Measurements from ENCODE around the gene STMN3.

Gene STMN3

GRCh38 chr20:63599396-63600050 lies 53.7 kb downstream of the STMN3 start:
- H2BK120ac ChIP-seq (ENCODE audit: insufficient read depth, low read length, poor library complexity): no peak overlapping the region

DNA sequence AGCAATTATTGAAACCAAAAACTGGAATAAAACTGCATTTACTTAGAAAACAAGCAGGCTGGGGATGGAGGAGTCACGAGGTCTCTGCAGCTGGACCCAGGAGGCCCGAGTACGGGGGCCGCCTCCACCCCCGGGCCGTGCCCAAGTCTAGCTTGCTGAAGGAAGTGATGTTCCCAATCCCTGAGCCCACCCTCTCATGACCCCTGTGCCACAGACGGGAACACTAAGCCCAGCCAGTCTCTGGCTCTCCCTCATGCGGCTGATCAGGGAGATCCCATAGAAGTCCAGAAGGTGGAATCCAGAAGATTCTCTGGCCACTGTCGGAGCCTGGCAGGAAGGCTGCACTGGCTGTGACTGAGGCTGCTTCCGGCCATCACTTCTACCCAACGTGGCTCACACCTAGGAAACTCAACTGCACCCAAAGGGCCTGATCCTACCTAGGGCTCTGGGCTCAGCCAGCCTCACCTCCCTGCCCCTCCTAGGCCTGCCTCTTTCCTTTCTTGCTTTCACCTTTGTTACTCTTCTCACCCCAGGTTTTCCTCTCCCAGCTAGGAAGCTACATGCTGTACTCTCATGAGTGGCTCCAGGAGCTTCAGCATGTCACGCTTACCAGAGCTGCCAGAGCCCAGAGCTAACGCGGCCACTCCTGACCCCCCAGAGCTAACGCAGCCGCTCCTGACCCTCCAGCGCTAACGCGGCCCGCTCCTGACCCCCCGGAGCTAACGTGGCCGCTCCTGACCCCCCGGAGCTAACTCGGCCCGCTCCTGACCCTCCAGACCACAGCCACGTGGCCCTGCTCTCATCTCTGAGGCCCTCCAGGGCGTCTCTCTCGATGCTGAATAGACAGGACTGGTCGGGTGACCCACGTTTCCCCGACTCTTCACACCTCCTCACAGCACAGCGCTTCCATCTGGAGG lies 54.5 kb downstream of the STMN3 start:
- no peak overlapping the region for H3K23ac ChIP-seq (ENCODE audit: low read length)
- H3K4me2 ChIP-seq (ENCODE audit: low read length): no peak overlapping the region
- H2BK5ac ChIP-seq (ENCODE audit: low read depth, low read length, poor library complexity): no peak overlapping the region
- no peaks in the 10 kb centered on the region for H3K79me1 ChIP-seq (ENCODE audit: low read length)
- H3K9ac ChIP-seq (ENCODE audit: low read length): no peak overlapping the region
- H4K91ac ChIP-seq (ENCODE audit: low read depth, low read length): no peak overlapping the region
- no peaks in the 10 kb centered on the region for H3K4me1 ChIP-seq (ENCODE audit: control insufficient read depth in 1 of 2, insufficient read depth in 2 of 2, low read length in 2 of 2)
- no peak overlapping the region for H2AFZ ChIP-seq (ENCODE audit: insufficient read depth, low read length, poor library complexity)
- H3K79me2 ChIP-seq (ENCODE audit: control insufficient read depth, insufficient read depth, low read length, poor library complexity): no peaks in the 10 kb centered on the region
- H3K9me3 ChIP-seq (ENCODE audit: insufficient read depth, low read depth, low read length): peaks cover 3% of the 10 kb centered on the region
- no CpG with 5 or more reads among the region's 33 CpGs for WGBS (ENCODE audit: extremely low coverage, insufficient coverage, insufficient read length)
- H4K12ac ChIP-seq (ENCODE audit: low read depth, low read length): no peak overlapping the region
- no peak overlapping the region for H3K18ac ChIP-seq (ENCODE audit: low read length)
- H3K14ac ChIP-seq (ENCODE audit: low read length): no peak overlapping the region
- H2AK5ac ChIP-seq (ENCODE audit: low read length): no peak overlapping the region
- no peak overlapping the region for H3K4me3 ChIP-seq (ENCODE audit: low read depth, low read length)
- no peak overlapping the region for H2BK120ac ChIP-seq (ENCODE audit: insufficient read depth, low read length, poor library complexity)
- peaks cover 41 to 58% of the 10 kb centered on the region in 2 experiments for H3K36me3 ChIP-seq (ENCODE audit: control insufficient read depth in 1 of 2, insufficient read depth in 2 of 2, low read length in 2 of 2)
- H3K27ac ChIP-seq (ENCODE audit: low read depth, low read length): no peak overlapping the region
- no peak for DNase-seq
- H3K27me3 ChIP-seq (ENCODE audit: insufficient read depth, low read length): no peaks in the 10 kb centered on the region
- H2BK12ac ChIP-seq (ENCODE audit: low read length): no peak overlapping the region
- no peak overlapping the region for H4K8ac ChIP-seq (ENCODE audit: low read depth, low read length)
- H3K4ac ChIP-seq (ENCODE audit: low read depth, low read length): no peak overlapping the region

More at GRCh38 chr20:63599396-63600050, 53.7 kb downstream of the STMN3 start:
- H3K36me3 ChIP-seq (ENCODE audit: control insufficient read depth in 1 of 2, insufficient read depth in 2 of 2, low read length in 2 of 2): peaks cover 41 to 58% of the 10 kb centered on the region in 2 experiments
- no peak overlapping the region for H2AFZ ChIP-seq (ENCODE audit: insufficient read depth, low read length, poor library complexity)
- no peak overlapping the region for H2AK5ac ChIP-seq (ENCODE audit: low read length)
- no peak overlapping the region for H3K4me2 ChIP-seq (ENCODE audit: low read length)
- H3K4me1 ChIP-seq (ENCODE audit: control insufficient read depth in 1 of 2, insufficient read depth in 2 of 2, low read length in 2 of 2): no peaks in the 10 kb centered on the region
- peaks cover 3% of the 10 kb centered on the region for H3K9me3 ChIP-seq (ENCODE audit: insufficient read depth, low read depth, low read length)
- no peaks in the 10 kb centered on the region for H3K27me3 ChIP-seq (ENCODE audit: insufficient read depth, low read length)
- H4K91ac ChIP-seq (ENCODE audit: low read depth, low read length): no peak overlapping the region
- no peak overlapping the region for H3K23ac ChIP-seq (ENCODE audit: low read length)
- H3K79me1 ChIP-seq (ENCODE audit: low read length): no peaks in the 10 kb centered on the region
- no peak overlapping the region for H2BK5ac ChIP-seq (ENCODE audit: low read depth, low read length, poor library complexity)
- no peaks in the 10 kb centered on the region for H3K79me2 ChIP-seq (ENCODE audit: control insufficient read depth, insufficient read depth, low read length, poor library complexity)
- H3K14ac ChIP-seq (ENCODE audit: low read length): no peak overlapping the region
- H3K4ac ChIP-seq (ENCODE audit: low read depth, low read length): no peak overlapping the region
- no peak overlapping the region for H4K8ac ChIP-seq (ENCODE audit: low read depth, low read length)
- H3K27ac ChIP-seq (ENCODE audit: low read depth, low read length): no peak overlapping the region
- no peak overlapping the region for H3K4me3 ChIP-seq (ENCODE audit: low read depth, low read length)
- no CpG with 5 or more reads among the region's 27 CpGs for WGBS (ENCODE audit: extremely low coverage, insufficient coverage, insufficient read length)
- no peak overlapping the region for H3K18ac ChIP-seq (ENCODE audit: low read length)
- peak; percentile 24 to 66 for DNase-seq
- no peak overlapping the region for H3K9ac ChIP-seq (ENCODE audit: low read length)
- H2BK12ac ChIP-seq (ENCODE audit: low read length): no peak overlapping the region
- H4K12ac ChIP-seq (ENCODE audit: low read depth, low read length): no peak overlapping the region

DNA sequence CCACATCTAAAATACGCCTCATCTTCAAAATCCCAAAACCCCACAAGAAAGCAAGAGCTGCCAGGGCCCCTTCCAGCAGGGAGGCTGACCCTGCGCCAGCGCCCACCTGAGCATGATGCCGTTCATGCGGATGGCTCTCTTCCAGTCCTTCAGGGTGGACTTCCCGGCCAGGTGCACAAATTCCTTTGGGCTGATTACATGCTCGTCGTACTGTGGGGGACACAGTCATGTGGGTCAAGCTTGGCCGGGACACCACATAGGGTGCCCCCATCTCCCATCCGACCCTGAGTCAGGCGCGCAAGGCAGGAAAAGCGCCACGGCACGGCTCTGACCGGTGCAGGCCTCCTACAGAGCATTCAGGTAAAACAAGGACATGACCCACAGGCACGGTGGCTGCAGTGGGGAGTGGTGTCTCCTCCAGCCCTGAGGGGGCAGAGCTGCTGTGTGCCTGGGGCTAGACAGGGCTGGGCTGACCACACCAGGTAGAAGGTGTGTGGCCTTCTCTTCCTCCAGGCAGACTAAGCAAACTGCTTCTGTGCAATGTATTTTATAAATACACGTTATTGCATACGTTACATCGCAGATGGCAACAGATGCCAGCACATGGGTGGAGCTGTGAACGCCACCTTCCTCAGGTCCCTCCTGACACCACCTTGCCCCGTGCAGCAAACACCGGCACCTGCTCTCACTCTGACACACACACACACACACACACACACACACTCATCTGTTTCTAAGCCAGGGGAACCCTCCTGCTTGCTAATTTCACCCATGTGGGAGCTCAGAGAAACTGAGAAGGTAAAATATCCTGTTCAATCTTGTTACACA lies 55.4 kb downstream of the STMN3 start:
- Histone ChIP-seq H3K27me3 (ENCODE audit: insufficient read depth, low read length) (no peaks in the 10 kb centered on the region), H2AK5ac (ENCODE audit: low read length) (no peak overlapping the region), H3K36me3 (ENCODE audit: control insufficient read depth in 1 of 2, insufficient read depth in 2 of 2, low read length in 2 of 2) (peaks cover 48 to 64% of the 10 kb centered on the region in 2 experiments), H3K9ac (ENCODE audit: low read length) (no peak overlapping the region), H2BK5ac (ENCODE audit: low read depth, low read length, poor library complexity) (no peak overlapping the region), H3K27ac (ENCODE audit: low read depth, low read length) (no peak overlapping the region), H2AFZ (ENCODE audit: insufficient read depth, low read length, poor library complexity) (no peak overlapping the region), H3K4ac (ENCODE audit: low read depth, low read length) (no peak overlapping the region), H3K79me1 (ENCODE audit: low read length) (no peaks in the 10 kb centered on the region), H3K79me2 (ENCODE audit: control insufficient read depth, insufficient read depth, low read length, poor library complexity) (no peaks in the 10 kb centered on the region), H2BK120ac (ENCODE audit: insufficient read depth, low read length, poor library complexity) (no peak overlapping the region), H3K14ac (ENCODE audit: low read length) (no peak overlapping the region), H3K4me3 (ENCODE audit: low read depth, low read length) (no peak overlapping the region), H3K18ac (ENCODE audit: low read length) (no peak overlapping the region), H3K4me1 (ENCODE audit: control insufficient read depth in 1 of 2, insufficient read depth in 2 of 2, low read length in 2 of 2) (no peaks in the 10 kb centered on the region), H4K12ac (ENCODE audit: low read depth, low read length) (no peak overlapping the region), H3K23ac (ENCODE audit: low read length) (no peak overlapping the region), H4K8ac (ENCODE audit: low read depth, low read length) (no peak overlapping the region), H4K91ac (ENCODE audit: low read depth, low read length) (no peak overlapping the region), H2BK12ac (ENCODE audit: low read length) (no peak overlapping the region), H3K9me3 (ENCODE audit: insufficient read depth, low read depth, low read length) (peaks cover 3% of the 10 kb centered on the region), H3K4me2 (ENCODE audit: low read length) (no peak overlapping the region)
- peak; percentile 71 to 83 for DNase-seq
- WGBS (ENCODE audit: extremely low coverage, insufficient coverage, insufficient read length): no CpG with 5 or more reads among the region's 23 CpGs

DNA sequence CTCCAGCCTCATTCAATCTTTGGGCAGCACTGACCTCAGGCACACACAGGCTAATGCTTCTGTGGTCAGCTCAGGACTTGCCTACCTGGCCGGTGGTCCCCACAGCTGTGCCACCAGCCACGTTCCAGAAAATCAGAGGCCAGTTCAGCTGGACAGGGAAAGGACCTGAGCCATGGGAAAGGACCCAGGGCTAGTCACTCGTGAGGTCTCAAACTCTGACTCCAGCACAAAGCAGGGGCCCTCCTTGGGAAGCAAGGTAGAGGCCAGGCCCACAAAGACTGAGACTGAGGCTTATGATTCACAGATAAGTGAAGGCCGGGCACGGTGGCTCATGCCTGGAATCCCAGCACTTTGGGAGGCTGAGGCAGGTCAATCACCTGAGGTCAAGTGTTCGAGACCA lies 56.8 kb downstream of the STMN3 start:
- peaks cover 3% of the 10 kb centered on the region for H3K9me3 ChIP-seq (ENCODE audit: insufficient read depth, low read depth, low read length)
- H3K23ac ChIP-seq (ENCODE audit: low read length): no peak overlapping the region
- H2AFZ ChIP-seq (ENCODE audit: insufficient read depth, low read length, poor library complexity): no peak overlapping the region
- no peak overlapping the region for H2AK5ac ChIP-seq (ENCODE audit: low read length)
- no peak overlapping the region for H4K8ac ChIP-seq (ENCODE audit: low read depth, low read length)
- no peak overlapping the region for H3K9ac ChIP-seq (ENCODE audit: low read length)
- H3K4me2 ChIP-seq (ENCODE audit: low read length): no peak overlapping the region
- no peaks in the 10 kb centered on the region for H3K79me2 ChIP-seq (ENCODE audit: control insufficient read depth, insufficient read depth, low read length, poor library complexity)
- no peak overlapping the region for H4K12ac ChIP-seq (ENCODE audit: low read depth, low read length)
- no peak overlapping the region for H3K4me3 ChIP-seq (ENCODE audit: low read depth, low read length)
- H2BK12ac ChIP-seq (ENCODE audit: low read length): no peak overlapping the region
- peaks cover 52 to 63% of the 10 kb centered on the region in 2 experiments for H3K36me3 ChIP-seq (ENCODE audit: control insufficient read depth in 1 of 2, insufficient read depth in 2 of 2, low read length in 2 of 2)
- no peaks in the 10 kb centered on the region for H3K79me1 ChIP-seq (ENCODE audit: low read length)
- H3K4me1 ChIP-seq (ENCODE audit: control insufficient read depth in 1 of 2, insufficient read depth in 2 of 2, low read length in 2 of 2): no peaks in the 10 kb centered on the region
- no peak overlapping the region for H3K18ac ChIP-seq (ENCODE audit: low read length)
- H3K4ac ChIP-seq (ENCODE audit: low read depth, low read length): no peak overlapping the region
- no peak overlapping the region for H2BK5ac ChIP-seq (ENCODE audit: low read depth, low read length, poor library complexity)
- no peak overlapping the region for H3K27ac ChIP-seq (ENCODE audit: low read depth, low read length)
- no peak overlapping the region for H4K91ac ChIP-seq (ENCODE audit: low read depth, low read length)
- WGBS (ENCODE audit: extremely low coverage, insufficient coverage, insufficient read length): no CpG with 5 or more reads among the region's 6 CpGs
- H3K14ac ChIP-seq (ENCODE audit: low read length): no peak overlapping the region
- H3K27me3 ChIP-seq (ENCODE audit: insufficient read depth, low read length): no peaks in the 10 kb centered on the region
- H2BK120ac ChIP-seq (ENCODE audit: insufficient read depth, low read length, poor library complexity): no peak overlapping the region
- DNase-seq: no peak
